H1 (cell line): ENCODE data around the gene LEFTY1.

Source experiments
- BRCA1 ChIP-seq: IDR thresholded peaks from 2 replicates; pipeline ENCODE4 v1.6.1; 2012; ENCODE audit warnings: low read depth, low read length, improper control_type of control experiment
- CTCF ChIP-seq, 3 experiments: IDR thresholded peaks; 1 replicate in 2 of 3; 2 replicates in 1 of 3; pipeline versions ENCODE4 v1.5.1 to v1.6.1; 2011; ENCODE audit warnings: low read length in 3 of 3, mild to moderate bottlenecking in 3 of 3, inconsistent platforms in 2 of 3, low read depth in 1 of 3, moderate library complexity in 1 of 3; ENCODE audit not compliant: insufficient read depth in 1 of 3; ENCODE audit errors: control extremely low read depth in 1 of 3
- EZH2 ChIP-seq: fragments of 200-600 bp; sonication (generic); IDR thresholded peaks from 2 replicates; pipeline ENCODE4 v1.7.1; 2012; ENCODE audit warnings: low read depth, mild to moderate bottlenecking, moderate library complexity, low read length, inconsistent platforms; ENCODE audit not compliant: severe bottlenecking
- JUN ChIP-seq: IDR thresholded peaks from 2 replicates; pipeline ENCODE4 v1.6.1; 2011; ENCODE audit warnings: low read depth, mild to moderate bottlenecking, improper control_type of control experiment, low read length
- POLR2A ChIP-seq, 2 experiments: IDR thresholded peaks; 1 replicate in 1 of 2; 2 replicates in 1 of 2; pipeline ENCODE4 v1.6.1; 2011; ENCODE audit warnings: low read depth in 2 of 2, low read length in 2 of 2, mild to moderate bottlenecking in 2 of 2; ENCODE audit errors: control extremely low read depth in 1 of 2
- YY1 ChIP-seq: IDR thresholded peaks from 2 replicates; pipeline ENCODE4 v1.6.1; 2011; ENCODE audit warnings: low read depth, mild to moderate bottlenecking, low read length

- TF ChIP-seq YY1 (no peak), CTCF (IDR thresholded peaks at IDR 0.05; ENCODE audit: control extremely low read depth in 1 of 3, insufficient read depth in 1 of 3, low read depth in 1 of 3, low read length in 3 of 3) (no peak), EZH2 (no peak), BRCA1 (no peak), JUN (no peak), POLR2A (IDR thresholded peaks at IDR 0.05; ENCODE audit: control extremely low read depth in 1 of 2, low read depth in 2 of 2, low read length in 2 of 2) (no peak)
Observed at GRCh38 chr1:225852413-225853124, 36.4 kb downstream of the LEFTY1 start.
